H1 (cell line): ENCODE data around the gene PRPF31. TPM values are rescaled to one million over a fixed set of nuclear protein-coding genes. Genes with fewer than 3 reads are reported as not detected.

ENCODE experiments used
- CTCF ChIA-PET: fragments of 300-600 bp; sonication (Branson Sonifier 250); formaldehyde crosslinking; loops from one replicate; lab custom pipeline; 2021; ENCODE audit not compliant: partially characterized antibody; lab: Charles Lee
- POLR2A ChIA-PET: fragments of 300-600 bp; sonication (Branson Sonifier 250); formaldehyde crosslinking; loops from one replicate; lab custom pipeline; 2021; ENCODE audit warnings: inconsistent platforms; ENCODE audit not compliant: partially characterized antibody; lab: Charles Lee
- DNase-seq, 2 experiments: peaks; one replicate each; pipeline versions ENCODE4 v3.0.0 to v3.0.0-alpha.2; 2010 to 2022; ENCODE audit warnings: low spot score in 2 of 2, low read depth in 1 of 2, mixed read lengths in 1 of 2
- FAIRE-seq: peaks from 2 replicates; lab custom pipeline; 2011; peaks lifted over from hg19 to GRCh38; lab: Jason Lieb, UNC
- H2AFZ ChIP-seq: 2 replicates; pipeline ENCODE4 v1.8.1; 2012; ENCODE audit warnings: low read length, inconsistent platforms
- H2AK5ac ChIP-seq: 2 replicates; pipeline ENCODE4 v1.6.1; 2013; ENCODE audit warnings: low read depth, low read length
- H2BK120ac ChIP-seq: replicated peaks from 2 replicates; pipeline ENCODE3; 2013; ENCODE audit warnings: low read depth, low read length, inconsistent platforms
- H2BK12ac ChIP-seq: 2 replicates; pipeline ENCODE4 v1.6.1; 2013; ENCODE audit warnings: low read depth, low read length
- H2BK15ac ChIP-seq: 2 replicates; pipeline ENCODE4 v1.6.1; 2013; ENCODE audit warnings: low read length
- H2BK20ac ChIP-seq: 2 replicates; pipeline ENCODE4 v1.6.1; 2013; ENCODE audit warnings: low read length
- H2BK5ac ChIP-seq: 2 replicates; pipeline ENCODE4 v1.6.1; 2013; ENCODE audit warnings: low read depth, low read length
- H3K14ac ChIP-seq: 2 replicates; pipeline ENCODE4 v1.6.1; 2013; ENCODE audit warnings: inconsistent platforms; ENCODE audit not compliant: insufficient read length
- H3K18ac ChIP-seq: 2 replicates; pipeline ENCODE4 v1.6.1; 2013; ENCODE audit warnings: low read length; ENCODE audit errors: extremely low read depth
- H3K23ac ChIP-seq: 2 replicates; pipeline ENCODE4 v1.6.1; 2013; ENCODE audit warnings: inconsistent platforms; ENCODE audit not compliant: insufficient read length
- H3K23me2 ChIP-seq: 2 replicates; pipeline ENCODE4 v1.6.1; 2013; ENCODE audit warnings: low read depth, low read length
- H3K27ac ChIP-seq: 2 replicates; pipeline ENCODE4 v1.6.1; 2011; ENCODE audit warnings: low read depth, low read length, inconsistent platforms
- H3K27me3 ChIP-seq, 4 experiments: replicated peaks in 1 of 4; 1 replicate in 1 of 4; 2 replicates in 3 of 4; pipeline versions ENCODE4 v1.6.1 to v1.8.1; 2011 to 2013; ENCODE audit warnings: low read length in 3 of 4, mild to moderate bottlenecking in 3 of 4, inconsistent platforms in 2 of 4, mixed read lengths in 2 of 4, moderate library complexity in 1 of 4; ENCODE audit not compliant: control insufficient read depth in 3 of 4, insufficient read depth in 3 of 4; ENCODE audit errors: extremely low read depth in 1 of 4
- H3K36me3 ChIP-seq, 4 experiments: 2 replicates each; pipeline versions ENCODE4 v1.6.1 to v1.8.1; 2011 to 2013; ENCODE audit warnings: mild to moderate bottlenecking in 4 of 4, low read length in 3 of 4, moderate library complexity in 2 of 4, control low read depth in 1 of 4, inconsistent platforms in 1 of 4; ENCODE audit not compliant: insufficient read depth in 4 of 4, control insufficient read depth in 2 of 4
- H3K4ac ChIP-seq: replicated peaks from 2 replicates; pipeline ENCODE3; 2013; ENCODE audit warnings: low read length, low read depth, mixed read lengths, inconsistent platforms; ENCODE audit not compliant: insufficient read length
- H3K4me1 ChIP-seq, 4 experiments: replicated peaks in 1 of 4; 1 replicate in 1 of 4; 2 replicates in 3 of 4; pipeline versions ENCODE4 v1.6.1 to v1.8.1; 2011 to 2013; ENCODE audit warnings: low read length in 3 of 4, inconsistent platforms in 2 of 4, mixed read lengths in 1 of 4; ENCODE audit not compliant: insufficient read depth in 4 of 4, control insufficient read depth in 3 of 4
- H3K4me2 ChIP-seq, 2 experiments: 2 replicates each; pipeline versions ENCODE4 v1.6.1 to v1.8.1; 2011 to 2013; ENCODE audit warnings: low read depth in 2 of 2, low read length in 2 of 2, control low read depth in 1 of 2, inconsistent platforms in 1 of 2, mild to moderate bottlenecking in 1 of 2; ENCODE audit not compliant: insufficient read depth in 1 of 2
- H3K4me3 ChIP-seq, 4 experiments: fragments of 200-600, 300-600 bp in 1 of 4; sonication (generic), shearing (Covaris generic), sonication (Bioruptor Twin) in 1 of 4; 2 replicates each; pipeline versions ENCODE4 v1.5.1 to v1.8.1; 2011 to 2016; ENCODE audit warnings: low read length in 4 of 4, low read depth in 3 of 4, control low read depth in 2 of 4, inconsistent platforms in 2 of 4, mild to moderate bottlenecking in 2 of 4, mixed read lengths in 1 of 4, moderate library complexity in 1 of 4; ENCODE audit not compliant: insufficient read depth in 2 of 4; ENCODE audit errors: extremely low read depth in 1 of 4
- H3K56ac ChIP-seq: replicated peaks from 2 replicates; pipeline ENCODE3; 2013; ENCODE audit warnings: low read depth, mild to moderate bottlenecking, mixed read lengths, low read length, inconsistent platforms; ENCODE audit not compliant: insufficient read length
- H3K79me1 ChIP-seq: 2 replicates; pipeline ENCODE4 v1.6.1; 2013; ENCODE audit warnings: low read depth, low read length, control low read depth
- H3K79me2 ChIP-seq, 2 experiments: 2 replicates each; pipeline versions ENCODE4 v1.6.1 to v1.8.1; 2012 to 2013; ENCODE audit warnings: low read length in 2 of 2, mild to moderate bottlenecking in 2 of 2, inconsistent platforms in 1 of 2; ENCODE audit not compliant: insufficient read depth in 2 of 2, control insufficient read depth in 1 of 2
- H3K9ac ChIP-seq, 4 experiments: replicated peaks in 1 of 4; 1 replicate in 1 of 4; 2 replicates in 3 of 4; pipeline versions ENCODE4 v1.6.1 to v1.8.1; 2011 to 2013; ENCODE audit warnings: low read depth in 3 of 4, low read length in 3 of 4, control low read depth in 2 of 4, mild to moderate bottlenecking in 2 of 4, moderate library complexity in 2 of 4, inconsistent platforms in 1 of 4; ENCODE audit errors: extremely low read depth in 1 of 4
- H3K9me3 ChIP-seq, 2 experiments: 2 replicates each; pipeline versions ENCODE4 v1.6.1 to v1.8.1; 2012 to 2013; ENCODE audit warnings: mild to moderate bottlenecking in 2 of 2, moderate library complexity in 2 of 2, control low read depth in 1 of 2, inconsistent platforms in 1 of 2, low read depth in 1 of 2, low read length in 1 of 2, mixed read lengths in 1 of 2; ENCODE audit not compliant: insufficient read depth in 2 of 2
- H4K20me1 ChIP-seq, 2 experiments: replicated peaks in 1 of 2; 2 replicates each; pipeline versions ENCODE3 to v1.8.1; 2011 to 2013; ENCODE audit warnings: inconsistent platforms in 2 of 2, low read length in 2 of 2, mild to moderate bottlenecking in 1 of 2; ENCODE audit not compliant: insufficient read depth in 2 of 2, control insufficient read depth in 1 of 2
- H4K5ac ChIP-seq: 2 replicates; pipeline ENCODE4 v1.6.1; 2013; ENCODE audit warnings: low read length, low read depth, mixed read lengths, inconsistent platforms; ENCODE audit not compliant: insufficient read length
- H4K8ac ChIP-seq: 2 replicates; pipeline ENCODE4 v1.8.0; 2013; ENCODE audit warnings: mild to moderate bottlenecking, moderate library complexity, low read length, inconsistent platforms; ENCODE audit not compliant: insufficient read depth; ENCODE audit errors: extremely low read depth
- H4K91ac ChIP-seq: replicated peaks from 2 replicates; pipeline ENCODE3; 2013; ENCODE audit warnings: low read length, mixed read lengths, inconsistent platforms; ENCODE audit not compliant: insufficient read length
- ASH2L ChIP-seq: fragments of 200-600, 300-600 bp; sonication (generic); IDR thresholded peaks from one replicate; pipeline ENCODE4 v1.7.1; 2017; ENCODE audit warnings: low read length
- GTF2F1 ChIP-seq: IDR thresholded peaks from 2 replicates; pipeline ENCODE4 v1.6.1; 2012; ENCODE audit warnings: low read depth, low read length, improper control_type of control experiment, borderline replicate concordance
- KDM1A ChIP-seq: fragments of 200-600, 300-600 bp; sonication (generic); IDR thresholded peaks from 2 replicates; pipeline ENCODE4 v1.7.1; 2016; ENCODE audit warnings: mild to moderate bottlenecking, low read length, borderline replicate concordance
- NRF1 ChIP-seq: IDR thresholded peaks from 2 replicates; pipeline ENCODE4 v1.6.1; 2011; ENCODE audit warnings: mild to moderate bottlenecking, low read depth, low read length, improper control_type of control experiment
- RFX5 ChIP-seq: IDR thresholded peaks from 2 replicates; pipeline ENCODE4 v1.6.1; 2011; ENCODE audit warnings: low read depth, low read length, improper control_type of control experiment, borderline replicate concordance
- SUZ12 ChIP-seq: fragments of 200-600 bp; sonication (generic); IDR thresholded peaks from 2 replicates; pipeline ENCODE4 v1.6.1; 2012; ENCODE audit warnings: mild to moderate bottlenecking, inconsistent platforms, low read length, moderate library complexity, mixed read lengths
- WGBS, 2 experiments: shearing (Covaris generic) in 1 of 2; methylation state at CpG; one replicate each; pipeline versions ENCODE4 v1.1.6 to v1.1.7; 2013 to 2015; ENCODE audit warnings: low lambda C conversion rate in 2 of 2, mixed read lengths in 2 of 2, inconsistent platforms in 1 of 2, low coverage in 1 of 2, missing lambda C conversion rate in 1 of 2; ENCODE audit not compliant: insufficient replicate concordance in 2 of 2, insufficient coverage in 1 of 2, insufficient read length in 1 of 2; ENCODE audit errors: extremely low coverage in 1 of 2, missing lambda C conversion rate in 1 of 2; 5-methylcytosine and 5-hydroxymethylcytosine counted together
- polyA plus RNA-seq, 7 experiments: library from polyadenylated mRNA; depleted of rRNA in 3 of 7; stranded (reverse) in 5 of 7; unstranded in 2 of 7; fragments of >200 nt in 5 of 7; fragments of 200-250 nt in 2 of 7; gene quantifications; 1 replicate in 5 of 7; 2 replicates in 1 of 7; 4 replicates in 1 of 7; pipeline versions ENCODE4 v1.2.1 to v1.2.3, GENCODE V29; 2011 to 2013; ENCODE audit warnings: missing spikeins in 2 of 7, mixed read lengths in 2 of 7
- total RNA-seq: library from RNA; stranded (reverse); fragmentation: NEBNext Ultra II Directional; extraction: Animal tissue kit (Norgen Biotek cat#: 25700); gene quantifications from 2 replicates; pipeline ENCODE4 v1.2.1, GENCODE V29; 2021
- TF ChIP-seq, protein P1 (sequence below), 3 experiments: IDR thresholded peaks; 1 replicate in 2 of 3; 2 replicates in 1 of 3; pipeline versions ENCODE4 v1.5.1 to v1.6.1; 2011; ENCODE audit warnings: low read length in 3 of 3, mild to moderate bottlenecking in 3 of 3, inconsistent platforms in 2 of 3, low read depth in 1 of 3, moderate library complexity in 1 of 3; ENCODE audit not compliant: insufficient read depth in 1 of 3; ENCODE audit errors: control extremely low read depth in 1 of 3
- TF ChIP-seq, protein P2 (sequence below): IDR thresholded peaks from 2 replicates; pipeline ENCODE4 v1.6.1; 2012; ENCODE audit warnings: inconsistent platforms

The PRPF31 gene
- total and polyA plus RNA-seq, 2 of the 8 experiments (the other 6 are each of a cell fraction or from before 2014, with no cell fraction given): 51.1 to 97.4 TPM

DNA sequence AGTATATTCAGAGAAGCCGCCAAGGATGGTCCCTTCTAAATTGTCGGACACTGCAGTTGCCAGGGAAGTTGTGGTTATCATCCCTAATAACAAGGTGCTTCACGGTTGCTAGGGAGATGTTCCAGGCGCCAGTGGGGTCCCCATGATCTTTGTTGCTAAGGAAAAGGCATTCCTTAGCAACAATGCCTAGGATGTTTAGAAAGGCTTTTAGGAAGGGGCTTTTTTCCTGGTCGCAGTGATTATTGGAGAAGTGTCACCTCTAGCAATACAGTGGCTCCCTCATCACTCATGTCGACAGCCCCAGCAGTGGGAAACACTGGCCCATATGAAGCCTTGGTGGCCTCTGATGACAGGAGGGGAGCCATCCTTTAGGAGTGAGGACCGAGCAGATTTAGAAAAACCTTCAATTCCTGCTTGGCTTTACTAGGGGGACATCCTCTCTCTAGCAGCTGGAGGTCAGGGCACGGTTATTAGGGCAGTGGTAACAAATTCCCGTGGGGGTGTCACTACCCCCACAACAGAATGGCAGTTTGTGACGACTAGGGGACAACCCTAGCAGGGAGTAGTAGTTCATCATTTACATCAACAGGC lies 63.8 kb downstream of the PRPF31 start:
- H3K27ac ChIP-seq: peak overlapping the region; percentile 35; the same call in 1 of the 2 replicates
- FAIRE-seq: no peak
- no peak overlapping the region for H2AFZ ChIP-seq
- no peak overlapping the region for H3K23ac ChIP-seq
- no peak overlapping the region for H2BK15ac ChIP-seq
- no peak overlapping the region for H2BK12ac ChIP-seq
- H4K8ac ChIP-seq: no peak overlapping the region
- H3K9ac ChIP-seq: peak overlapping the region in 1 of 4 experiments; percentile 15; a peak in 2 of 7 replicates
- H3K4me2 ChIP-seq: no peak overlapping the region
- DNase-seq: no peak
- no peaks in the 10 kb centered on the region for H3K79me2 ChIP-seq
- H3K9me3 ChIP-seq: no peaks in the 10 kb centered on the region
- H3K27me3 ChIP-seq: no peaks in the 10 kb centered on the region
- 80% methylated on average over 10 of the region's 10 CpGs; no CpG with 5 or more reads in 1 of the 2 experiments for WGBS, 2 experiments
- H3K36me3 ChIP-seq: peaks cover 6 to 11% (median 7%) of the 10 kb centered on the region in 4 experiments; a peak in 6 of 8 replicates
- H4K5ac ChIP-seq: no peak overlapping the region
- H3K79me1 ChIP-seq: no peaks in the 10 kb centered on the region
- TF ChIP-seq, protein P1, sequence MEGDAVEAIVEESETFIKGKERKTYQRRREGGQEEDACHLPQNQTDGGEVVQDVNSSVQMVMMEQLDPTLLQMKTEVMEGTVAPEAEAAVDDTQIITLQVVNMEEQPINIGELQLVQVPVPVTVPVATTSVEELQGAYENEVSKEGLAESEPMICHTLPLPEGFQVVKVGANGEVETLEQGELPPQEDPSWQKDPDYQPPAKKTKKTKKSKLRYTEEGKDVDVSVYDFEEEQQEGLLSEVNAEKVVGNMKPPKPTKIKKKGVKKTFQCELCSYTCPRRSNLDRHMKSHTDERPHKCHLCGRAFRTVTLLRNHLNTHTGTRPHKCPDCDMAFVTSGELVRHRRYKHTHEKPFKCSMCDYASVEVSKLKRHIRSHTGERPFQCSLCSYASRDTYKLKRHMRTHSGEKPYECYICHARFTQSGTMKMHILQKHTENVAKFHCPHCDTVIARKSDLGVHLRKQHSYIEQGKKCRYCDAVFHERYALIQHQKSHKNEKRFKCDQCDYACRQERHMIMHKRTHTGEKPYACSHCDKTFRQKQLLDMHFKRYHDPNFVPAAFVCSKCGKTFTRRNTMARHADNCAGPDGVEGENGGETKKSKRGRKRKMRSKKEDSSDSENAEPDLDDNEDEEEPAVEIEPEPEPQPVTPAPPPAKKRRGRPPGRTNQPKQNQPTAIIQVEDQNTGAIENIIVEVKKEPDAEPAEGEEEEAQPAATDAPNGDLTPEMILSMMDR (IDR thresholded peaks at IDR 0.05; ENCODE audit: control extremely low read depth in 1 of 3, insufficient read depth in 1 of 3, low read depth in 1 of 3, low read length in 3 of 3): no peak
- TF ChIP-seq GTF2F1 (no peak), ASH2L (no peak), NRF1 (no peak), KDM1A (no peak), SUZ12 (no peak), RFX5 (no peak)
- TF ChIP-seq, protein P2, sequence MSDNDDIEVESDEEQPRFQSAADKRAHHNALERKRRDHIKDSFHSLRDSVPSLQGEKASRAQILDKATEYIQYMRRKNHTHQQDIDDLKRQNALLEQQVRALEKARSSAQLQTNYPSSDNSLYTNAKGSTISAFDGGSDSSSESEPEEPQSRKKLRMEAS: no peak
- TF ChIP-seq, all 59 proteins: peak for 0
- ChIA-PET POLR2A (interaction anchor here (0.6 to 28.7 kb wide), 9 partner anchors 8 to 270 kb away, joined by 3 to 909 read pairs (median 4); partner anchors contain the start of genes CNOT3, LENG8, MBOAT7 and RPS9), CTCF (interaction anchor here (0.8 to 1.9 kb wide), 13 partner anchors 9 to 269 kb away, joined by 3 to 7 read pairs (median 4); partner anchors contain the start of genes CNOT3, LENG1, LENG8 and MBOAT7)
- H3K4ac ChIP-seq: no peak overlapping the region
- no peak overlapping the region for H4K91ac ChIP-seq
- H3K14ac ChIP-seq: no peak overlapping the region
- peaks cover 0 to 7% (median 3%) of the 10 kb centered on the region in 4 experiments; a peak in 5 of 7 replicates for H3K4me1 ChIP-seq
- no peak overlapping the region for H2AK5ac ChIP-seq
- no peak overlapping the region for H2BK20ac ChIP-seq
- H4K20me1 ChIP-seq: peaks cover 12 to 13% of the 10 kb centered on the region in 2 experiments
- H2BK120ac ChIP-seq: no peak overlapping the region
- H3K56ac ChIP-seq: no peak overlapping the region
- H3K18ac ChIP-seq: no peak overlapping the region
- H2BK5ac ChIP-seq: no peak overlapping the region
- H3K23me2 ChIP-seq: no peaks in the 10 kb centered on the region; the same call in 1 of the 2 replicates
- H3K4me3 ChIP-seq: no peak overlapping the region
